HTR-8/SVneo (cell line): ENCODE results near the gene MAGEA9B.
"Not testable (repeated sequence)": the region's sequence is repeated elsewhere in the genome, so short reads cannot be mapped to it uniquely, and the experiment has no call there.

ENCODE experiments used
- DNase-seq: peaks from one replicate; pipeline ENCODE4 v3.0.0; 2011; ENCODE audit warnings: low spot score, mixed read lengths; ENCODE audit not compliant: insufficient read length
- FAIRE-seq: peaks from 2 replicates; lab custom pipeline; 2011; peaks lifted over from hg19 to GRCh38; lab: Jason Lieb, UNC

MAGEA9B gene, protein sequence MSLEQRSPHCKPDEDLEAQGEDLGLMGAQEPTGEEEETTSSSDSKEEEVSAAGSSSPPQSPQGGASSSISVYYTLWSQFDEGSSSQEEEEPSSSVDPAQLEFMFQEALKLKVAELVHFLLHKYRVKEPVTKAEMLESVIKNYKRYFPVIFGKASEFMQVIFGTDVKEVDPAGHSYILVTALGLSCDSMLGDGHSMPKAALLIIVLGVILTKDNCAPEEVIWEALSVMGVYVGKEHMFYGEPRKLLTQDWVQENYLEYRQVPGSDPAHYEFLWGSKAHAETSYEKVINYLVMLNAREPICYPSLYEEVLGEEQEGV

DNA sequence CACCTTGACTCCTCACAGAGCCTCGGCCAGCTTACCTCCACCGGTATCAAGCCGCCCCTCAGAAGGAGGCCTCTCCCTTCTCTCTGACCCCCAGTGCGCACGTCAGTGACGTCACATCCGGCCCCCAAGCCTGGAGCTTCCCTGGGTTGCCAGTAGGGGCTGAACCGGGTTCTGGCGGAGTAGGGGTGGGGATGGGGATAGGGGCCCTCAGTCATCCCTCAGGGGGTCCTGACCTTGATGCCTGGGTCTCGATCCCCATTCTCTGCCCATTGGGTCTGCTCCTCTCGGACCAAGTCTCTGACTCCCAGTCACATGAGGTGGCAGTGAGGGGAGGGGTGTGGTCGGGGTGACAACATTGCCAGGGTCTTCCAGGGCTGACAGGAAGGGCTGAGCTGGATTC is at the start of gene MAGEA9B:
Gene MAGEA9B, minus strand, starts transcription at position 101 of the 400 bp plus-strand sequence. CDS start 4,280 bp downstream, outside the sequence.
- not testable (repeated sequence) for FAIRE-seq, DNase-seq

DNA sequence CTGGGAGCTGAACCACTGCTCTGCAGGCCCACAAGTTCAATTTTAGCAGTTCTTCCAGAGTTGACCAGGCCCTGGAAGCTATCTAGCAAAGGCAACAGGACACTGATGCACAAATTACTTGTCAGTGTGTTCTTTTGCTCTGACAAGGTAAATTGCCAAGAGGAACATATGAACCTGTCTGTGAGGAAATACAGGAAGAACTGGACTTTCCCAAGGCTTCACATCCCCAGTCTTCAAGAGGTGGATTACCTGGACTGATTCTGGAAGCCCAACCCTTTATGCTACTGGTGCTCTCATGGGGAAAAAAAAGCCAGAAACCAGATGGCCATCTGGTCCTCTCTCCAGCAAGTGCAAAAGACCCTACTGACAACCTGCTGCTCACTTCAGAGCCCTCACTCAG is 46.3 kb upstream of the MAGEA9B start:
- FAIRE-seq: no peak
- DNase-seq: no peak

DNA sequence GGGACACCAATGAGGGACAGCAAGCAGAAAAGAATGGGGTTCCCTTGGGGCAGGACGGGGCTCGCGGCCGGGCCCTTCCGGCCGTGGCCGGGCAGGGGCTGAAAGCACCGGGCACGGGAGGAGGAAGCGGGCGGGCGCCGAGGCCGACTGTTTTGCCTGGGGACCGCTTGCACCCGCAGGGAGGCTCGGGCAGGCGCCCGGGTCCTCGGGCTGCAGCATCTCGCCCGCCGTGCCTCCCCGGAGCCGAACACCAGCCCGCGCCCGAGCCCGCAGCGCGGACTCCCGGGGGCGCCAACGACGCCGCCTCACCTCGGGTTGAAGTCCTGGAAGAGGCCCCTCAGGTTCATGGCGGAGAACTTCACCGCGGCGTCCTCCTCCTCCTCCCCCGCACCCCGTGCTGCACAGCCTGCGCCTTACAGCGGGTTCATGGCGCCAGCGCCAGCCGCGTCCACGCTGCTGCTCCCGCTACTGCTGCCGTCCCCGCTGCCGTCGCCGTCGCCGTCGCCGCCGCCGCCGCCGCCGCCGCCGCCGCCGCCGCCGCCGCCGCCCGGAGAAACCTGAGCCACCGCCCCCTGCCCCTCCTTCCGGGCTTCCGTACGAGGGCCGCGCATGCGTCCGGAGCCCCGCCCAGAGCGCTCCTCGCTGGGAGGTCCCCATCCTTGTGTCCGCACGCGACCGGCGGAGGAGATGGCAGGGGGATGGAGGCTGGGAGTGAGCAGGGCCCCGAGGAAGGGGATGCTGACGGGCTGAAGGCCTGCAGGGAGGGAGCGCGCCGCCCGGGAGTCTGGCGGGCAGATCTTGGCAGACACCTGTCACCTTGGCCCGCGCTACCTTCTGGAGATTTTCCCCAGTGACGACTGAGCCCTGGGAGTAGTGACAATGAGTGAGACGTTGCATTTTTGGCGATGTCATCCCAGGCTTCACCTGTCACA is 44.2 kb upstream of the MAGEA9B start, which contains the start of gene TMEM185A:
Gene TMEM185A, minus strand, starts transcription at position 559 of the 932 bp plus-strand sequence. Its CDS starts 212 bp downstream, at position 347.
- DNase-seq (peak; percentile 28), FAIRE-seq (no peak)

DNA sequence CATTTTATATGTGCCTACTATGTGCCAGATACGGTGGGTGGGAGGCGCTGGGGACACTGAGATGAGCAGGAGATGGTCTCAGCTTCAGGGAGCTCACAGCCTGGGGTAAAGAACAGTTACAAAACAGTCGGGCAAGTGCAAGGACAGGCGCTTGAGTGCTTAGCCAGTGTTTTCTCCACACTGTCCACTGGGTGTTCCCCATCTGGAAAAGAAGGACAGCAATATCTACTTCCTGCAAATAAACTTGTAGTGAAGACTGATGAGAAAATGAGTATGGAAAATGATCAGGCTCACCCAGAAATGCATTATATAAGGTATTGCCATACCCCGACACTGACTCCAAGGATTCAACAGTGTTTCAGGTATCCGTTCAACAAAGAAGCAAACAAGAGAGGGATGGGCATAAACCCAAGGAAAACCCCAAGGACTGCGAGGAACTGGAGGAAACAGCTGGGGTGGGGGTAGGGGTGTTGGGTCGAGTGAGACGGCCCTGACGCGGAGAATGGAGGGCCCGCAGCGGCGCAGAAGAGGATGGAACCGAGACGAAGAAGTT is 43.5 kb upstream of the MAGEA9B start:
- FAIRE-seq: no peak
- DNase-seq: no peak

DNA sequence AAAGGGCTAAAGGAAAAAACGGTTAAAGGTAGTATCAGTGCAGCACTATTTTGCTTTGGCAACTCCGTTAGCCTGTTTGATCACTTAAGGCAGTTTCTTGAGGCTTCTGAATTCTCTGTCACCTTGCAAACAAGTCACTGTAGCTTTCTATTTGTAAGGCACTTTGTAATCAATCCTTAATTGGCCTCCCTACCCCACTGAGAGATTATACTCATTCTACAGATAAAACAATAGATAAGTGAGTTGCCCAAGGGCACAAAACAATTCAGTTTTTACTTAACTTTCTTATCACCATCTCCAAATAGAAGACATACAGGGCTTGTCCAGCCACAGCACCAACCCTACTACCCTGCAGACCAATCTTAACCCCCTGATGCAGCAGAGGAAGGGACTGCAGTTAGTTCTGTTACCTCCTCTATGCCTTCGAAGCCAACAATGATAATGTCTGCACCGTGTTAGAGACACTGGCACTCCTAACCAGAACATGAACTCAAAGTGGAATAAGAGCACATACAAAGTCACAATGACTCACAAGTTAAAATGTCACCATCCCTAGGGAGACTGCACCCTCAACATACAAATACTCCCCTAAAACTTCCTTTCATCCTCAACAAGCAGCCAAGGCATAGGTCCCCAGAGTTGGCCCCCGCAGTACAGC is 42.6 kb upstream of the MAGEA9B start:
- FAIRE-seq: no peak
- DNase-seq: no peak

DNA sequence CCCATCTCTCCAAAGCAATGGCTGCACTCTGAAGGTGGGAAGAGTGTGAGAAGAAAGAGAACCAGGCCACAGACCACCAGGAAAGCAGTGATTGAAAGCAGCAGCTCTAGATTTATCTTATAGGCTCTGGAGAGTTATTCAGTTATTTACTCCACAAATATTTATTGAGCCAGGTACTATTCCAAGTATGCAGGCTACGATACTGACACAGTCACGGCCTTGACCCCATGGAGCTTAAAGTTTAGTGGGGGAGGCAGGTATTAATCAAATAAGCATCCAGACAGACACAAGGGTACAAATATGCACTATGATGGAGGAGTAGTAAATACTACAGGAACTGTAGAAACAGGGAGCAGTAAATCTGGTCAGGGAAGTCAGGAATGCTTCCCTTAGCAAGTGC is 41.5 kb upstream of the MAGEA9B start:
- FAIRE-seq: no peak
- no peak for DNase-seq

DNA sequence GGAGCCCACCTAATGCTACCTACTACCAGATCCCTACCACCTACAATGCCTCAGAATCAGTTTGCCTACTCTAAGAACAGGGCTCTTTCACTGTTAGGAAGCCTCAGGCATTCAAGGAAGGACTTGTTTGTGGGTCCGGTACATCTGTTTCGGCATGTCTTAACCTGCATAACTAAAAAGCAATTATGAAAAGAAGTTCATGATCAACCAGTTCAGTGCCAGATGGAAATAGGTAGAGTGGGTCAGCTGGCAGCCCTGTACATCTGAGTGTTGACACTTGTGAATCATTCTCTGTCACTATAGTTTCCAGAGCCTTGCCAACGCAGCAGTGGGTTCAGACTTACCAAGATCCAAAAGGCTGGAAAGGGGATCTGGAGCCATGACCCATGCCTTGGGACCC is 41.0 kb upstream of the MAGEA9B start:
- no peak for DNase-seq
- no peak for FAIRE-seq

DNA sequence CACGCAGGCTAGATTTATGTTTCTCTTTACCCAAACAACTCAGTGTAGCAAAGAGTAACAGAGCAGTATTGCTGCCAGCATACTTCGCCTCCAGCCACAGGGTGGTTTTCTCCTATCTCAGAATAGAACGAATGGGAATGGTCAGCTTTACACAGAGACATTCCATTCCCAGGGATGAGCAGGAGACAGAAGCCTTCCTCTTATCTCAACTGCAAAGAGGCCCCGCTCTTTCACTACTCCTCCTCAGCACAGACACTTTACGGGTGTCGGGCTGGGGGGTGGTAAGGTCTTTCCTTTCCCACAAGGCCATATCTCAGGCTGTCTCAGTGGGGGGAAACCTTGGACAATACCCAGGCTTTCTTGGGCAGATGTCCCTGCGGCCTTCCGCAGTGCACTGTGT is 39.6 kb upstream of the MAGEA9B start:
- not testable (repeated sequence) for DNase-seq

DNA sequence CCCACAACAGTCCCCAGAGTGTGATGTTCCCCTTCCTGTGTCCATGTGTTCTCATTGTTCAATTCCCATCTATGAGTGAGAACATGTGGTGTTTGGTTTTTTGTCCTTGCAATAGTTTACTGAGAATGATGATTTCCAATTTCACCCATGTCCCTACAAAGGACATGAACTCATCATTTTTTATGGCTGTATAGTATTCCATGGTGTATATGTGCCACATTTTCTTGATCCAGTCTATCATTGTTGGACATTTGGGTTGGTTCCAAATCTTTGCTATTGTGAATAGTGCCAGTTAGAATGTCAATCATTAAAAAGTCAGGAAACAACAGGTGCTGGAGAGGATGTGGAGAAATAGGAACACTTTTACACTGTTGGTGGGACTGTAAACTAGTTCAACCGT is 32.4 kb upstream of the MAGEA9B start:
- not testable (repeated sequence) for FAIRE-seq, DNase-seq

More for the DNA sequence above, 39.6 kb upstream of the MAGEA9B start:
- FAIRE-seq: not testable (repeated sequence)

DNA sequence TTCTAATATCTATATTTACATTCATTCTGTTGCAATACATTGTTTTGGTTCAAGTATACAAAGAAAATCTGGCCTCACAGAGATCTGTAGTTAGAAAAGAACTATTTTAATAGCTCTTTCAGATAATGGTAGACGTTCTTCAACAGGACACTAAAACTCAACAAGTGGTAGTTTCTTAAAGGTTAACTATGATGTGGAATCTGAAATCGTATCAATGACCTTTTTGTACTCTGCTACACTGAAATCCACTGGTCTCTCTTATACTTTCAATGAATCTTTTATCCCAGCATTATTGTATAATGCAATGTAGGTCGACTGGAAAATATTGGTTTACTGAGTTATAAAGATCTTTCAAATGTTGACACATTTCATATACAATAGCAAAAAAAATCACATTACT is 31.6 kb upstream of the MAGEA9B start:
- FAIRE-seq: no peak
- no peak for DNase-seq

DNA sequence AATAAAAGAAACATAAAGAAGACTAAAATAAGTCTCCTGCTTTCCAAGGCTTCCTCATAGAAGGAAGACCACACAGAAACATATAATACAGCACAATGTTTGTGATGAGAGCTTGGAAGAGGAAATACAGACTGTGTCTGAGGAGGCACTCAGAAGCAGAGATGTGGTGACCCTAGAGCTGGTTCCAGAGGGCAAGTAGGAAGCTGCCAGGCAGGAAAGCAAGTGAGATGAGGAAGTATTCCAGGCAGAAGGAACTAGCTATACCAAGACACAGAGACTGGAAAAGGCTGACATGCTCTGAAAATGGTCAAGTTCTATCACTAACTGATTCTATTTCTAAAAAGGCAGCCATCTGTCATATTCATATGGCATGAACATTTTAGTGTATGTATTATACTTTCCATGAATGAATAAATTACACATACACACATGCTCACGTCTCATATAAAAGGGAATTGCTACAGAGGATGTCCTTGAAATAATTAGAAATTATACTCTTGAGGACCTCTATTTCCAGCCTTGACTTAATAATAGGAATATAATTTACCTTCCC is 24.4 kb upstream of the MAGEA9B start:
- DNase-seq: no peak
- FAIRE-seq: no peak

DNA sequence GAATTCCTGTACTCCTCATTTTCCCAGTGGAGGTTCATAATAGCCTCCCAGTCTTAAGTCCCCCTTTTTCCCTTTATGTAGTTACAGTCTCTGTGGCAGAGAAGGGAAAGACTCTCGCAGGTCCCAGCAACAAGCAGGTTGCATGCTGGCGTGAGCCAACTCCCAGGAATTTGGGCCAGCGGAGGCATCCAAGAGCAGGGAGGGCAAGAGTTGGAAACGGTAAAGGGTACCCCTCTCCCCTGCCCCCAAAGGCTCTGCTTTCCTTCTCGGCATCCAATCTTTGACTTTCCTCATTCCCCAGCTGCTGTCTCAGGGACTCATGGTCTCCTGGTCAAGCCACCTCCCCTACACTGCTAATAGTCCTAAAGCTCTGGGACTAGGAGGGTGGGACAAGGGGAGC is 23.3 kb upstream of the MAGEA9B start:
- FAIRE-seq (no peak), DNase-seq (no peak)

DNA sequence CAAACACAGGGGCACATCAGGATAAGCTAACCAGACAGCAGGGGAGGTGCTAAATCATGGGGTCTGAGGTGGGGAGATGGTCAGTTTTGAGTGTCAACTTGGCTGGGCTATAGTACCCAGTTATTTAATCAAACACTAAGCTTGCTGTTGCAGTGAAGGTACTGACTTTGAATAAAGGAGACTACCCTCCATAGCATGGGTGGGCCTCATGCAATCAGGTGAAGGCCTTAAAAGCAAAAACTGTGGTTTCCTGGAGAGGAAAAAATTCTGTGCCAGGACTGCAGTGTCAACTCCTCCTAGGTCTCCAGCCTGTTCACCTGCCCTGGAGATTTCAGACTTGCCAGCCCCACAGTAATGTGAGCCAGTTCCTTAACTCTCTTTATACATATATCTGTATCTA is 20.4 kb upstream of the MAGEA9B start:
- DNase-seq (no peak), FAIRE-seq (no peak)

DNA sequence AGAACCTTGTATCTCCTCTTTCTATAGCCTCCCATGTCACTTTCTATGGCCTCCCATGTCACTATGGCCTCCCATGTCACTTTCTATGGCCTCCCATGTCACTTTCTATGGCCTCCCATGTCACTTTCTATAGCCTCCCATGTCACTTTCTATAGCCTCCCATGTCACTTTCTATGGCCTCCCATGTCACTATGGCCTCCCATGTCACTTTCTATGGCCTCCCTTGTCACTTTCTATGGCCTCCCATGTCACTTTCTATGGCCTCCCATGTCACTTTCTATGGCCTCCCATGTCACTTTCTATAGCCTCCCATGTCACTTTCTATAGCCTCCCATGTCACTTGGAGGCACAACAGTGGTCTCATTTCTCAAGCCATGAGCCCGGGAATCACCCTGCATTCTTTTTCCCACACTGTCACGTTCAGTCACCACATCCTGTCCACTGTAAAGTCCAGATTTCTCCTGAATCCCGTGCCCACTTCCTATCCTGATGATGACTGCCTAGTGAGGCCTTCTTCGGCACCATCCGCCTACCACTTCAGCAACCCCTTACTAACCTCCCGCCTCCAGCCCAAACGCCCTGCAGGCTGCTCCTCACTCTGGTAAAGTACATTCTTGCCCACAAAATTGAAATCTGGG is 18.1 kb upstream of the MAGEA9B start:
- not testable (repeated sequence) for DNase-seq, FAIRE-seq

DNA sequence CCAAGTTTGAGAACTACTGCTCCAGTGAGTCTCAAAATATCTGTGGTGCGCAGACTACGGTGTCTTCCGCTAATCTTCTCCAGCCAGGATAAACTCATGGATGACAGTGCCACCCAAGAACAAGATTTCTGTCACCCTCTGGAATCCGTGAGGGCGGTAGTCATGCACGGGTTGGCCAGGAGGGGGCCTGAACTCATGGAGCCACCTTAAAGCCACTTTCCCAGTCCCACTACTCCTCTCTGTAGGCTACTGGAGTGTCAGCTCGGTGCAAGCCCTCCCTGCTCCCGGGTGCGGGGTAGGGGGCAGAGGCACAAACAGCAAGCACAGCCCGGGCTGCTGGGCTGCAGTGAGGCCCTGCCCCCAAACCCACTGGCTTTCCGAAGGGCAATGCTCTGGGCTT is 11.3 kb upstream of the MAGEA9B start:
- DNase-seq, FAIRE-seq: not testable (repeated sequence)

DNA sequence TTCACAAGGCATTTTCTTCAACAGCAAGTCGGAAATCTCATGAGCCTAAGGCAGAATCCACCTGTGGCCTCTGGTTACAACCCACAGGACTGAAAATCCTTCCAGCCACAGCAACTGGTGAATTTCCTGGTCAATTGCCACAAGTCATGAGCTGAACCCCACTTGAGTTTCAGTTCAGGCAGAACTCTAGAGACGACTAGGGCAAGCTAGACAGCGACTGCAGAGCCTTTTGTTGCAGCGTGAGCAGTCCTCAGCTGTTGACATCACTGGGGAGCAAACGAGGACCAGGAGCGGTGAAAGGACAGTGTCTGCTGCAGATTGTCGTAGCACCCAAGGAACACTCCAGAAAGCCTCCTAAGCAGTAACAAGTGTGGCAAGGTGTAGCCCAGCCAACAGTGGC is 8.7 kb upstream of the MAGEA9B start:
- not testable (repeated sequence) for DNase-seq, FAIRE-seq

DNA sequence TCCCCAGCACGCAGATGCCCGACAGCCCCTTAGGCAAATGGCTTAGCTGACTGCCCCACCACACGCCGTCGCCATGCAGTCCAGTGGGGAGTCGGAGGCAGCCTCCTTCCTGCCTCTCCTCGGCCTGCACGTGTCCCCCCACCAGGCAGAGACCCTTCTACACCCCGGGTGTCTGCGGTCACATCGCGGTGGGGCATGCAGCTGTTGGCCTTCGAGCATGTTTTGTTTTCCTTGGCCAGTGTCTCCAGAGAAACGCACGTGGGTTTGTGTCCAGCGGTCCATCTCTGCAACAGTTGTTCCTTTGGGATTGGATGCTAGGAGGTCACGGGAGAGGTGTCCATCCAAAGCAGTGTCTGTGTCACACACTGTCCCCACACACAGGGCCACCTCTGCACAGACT is 8.0 kb upstream of the MAGEA9B start, which contains the start of gene HSFX2:
Gene HSFX2, minus strand, starts transcription at position 101 of the 400 bp plus-strand sequence. CDS start 614 bp downstream, outside the sequence.
- FAIRE-seq, DNase-seq: not testable (repeated sequence)

DNA sequence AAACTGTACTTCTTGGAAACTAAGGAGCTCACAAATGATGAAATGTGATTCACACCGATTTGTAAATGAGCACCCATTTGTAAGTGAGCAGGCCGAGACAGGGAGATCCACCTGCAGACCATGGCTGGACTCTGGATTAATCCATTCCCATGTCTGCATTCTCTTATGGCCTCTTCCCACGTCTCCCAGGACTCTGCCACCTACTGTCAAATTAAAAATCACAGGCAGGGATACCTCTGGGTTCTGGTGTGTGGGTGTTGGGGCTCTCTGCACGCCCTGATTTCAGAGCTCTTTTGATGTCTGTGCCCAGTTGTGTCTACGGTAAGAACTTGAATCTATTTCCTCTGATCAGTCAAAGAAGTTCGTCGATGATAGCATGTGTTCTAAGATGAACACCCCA is 3.7 kb upstream of the MAGEA9B start:
- not testable (repeated sequence) for DNase-seq, FAIRE-seq

DNA sequence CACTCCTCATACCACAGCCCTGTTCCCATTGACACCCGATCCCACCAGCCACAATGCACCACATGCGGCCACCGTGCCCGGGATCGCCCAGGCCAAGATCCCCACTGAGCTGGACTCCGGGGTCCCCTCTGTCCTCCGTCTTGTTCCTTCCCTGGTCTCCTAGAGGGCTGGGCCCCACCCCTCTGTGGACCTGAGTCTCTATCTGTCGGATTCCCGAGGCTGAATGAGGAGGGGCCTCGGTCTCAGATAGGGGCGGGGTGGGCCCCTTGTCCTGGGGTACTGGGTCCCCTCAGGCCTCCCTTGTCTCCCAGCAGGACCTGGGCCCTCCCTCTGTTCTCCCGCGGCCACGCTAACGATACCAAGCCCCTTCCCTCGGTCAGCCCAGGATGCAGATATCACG is 1.6 kb downstream of the MAGEA9B start:
- not testable (repeated sequence) for FAIRE-seq, DNase-seq
